A549 (cell line): ENCODE results near the gene ANKRD30A.
A peak's percentile ranks its signal among the peaks of the same experiment; 100 is the strongest.

Experiments used
- E2F6 ChIP-seq: IDR thresholded peaks from 2 replicates; pipeline ENCODE4 v1.6.1; 2012; ENCODE audit warnings: low read depth, borderline replicate concordance
- EP300 ChIP-seq, 2 experiments: fragments of >200 bp; sonication (Bioruptor Twin); formaldehyde crosslinking; IDR thresholded peaks; 2 replicates in 1 of 2; 3 replicates in 1 of 2; pipeline ENCODE4 v1.6.1; 2016 to 2017
- KDM1A ChIP-seq: fragments of 200-600 bp; sonication (generic); IDR thresholded peaks from 2 replicates; pipeline ENCODE4 v1.6.1; 2016; ENCODE audit warnings: low read depth, mild to moderate bottlenecking
- MAX ChIP-seq: IDR thresholded peaks from 2 replicates; pipeline ENCODE4 v1.6.1; 2012
- ZNF302 ChIP-seq: fragments of 250-450 bp; sonication (Bioruptor Pico); IDR thresholded peaks from 2 replicates; pipeline ENCODE4 v1.9.0; 2021; ENCODE audit warnings: inconsistent platforms, mild to moderate bottlenecking, moderate library complexity

GRCh38 chr10:37269554-37270256 lies 144.3 kb downstream of the ANKRD30A start:
- TF ChIP-seq KDM1A (no peak), EP300 (IDR thresholded peaks at IDR 0.05) (no peak), ZNF302 (CRISPR knock-in tag) (no peak), MAX (peak; percentile 65), E2F6 (no peak)
